Activated T-cell treated with anti-CD3 and anti-CD28 coated beads for 24 hours (primary cell): Measurements from ENCODE around the gene MPRIP.

Experiments
- DNase-seq: peaks from one replicate; pipeline ENCODE4 v3.0.0-alpha.2; 2020; ENCODE audit warnings: low read depth

Gene MPRIP

GRCh38 chr17:17237026-17237799, 195.0 kb downstream of the MPRIP start, which contains the start of gene FLCN:
Gene FLCN (minus strand): TSS chr17:17237168. CDS start chr17:17228137, 9,031 bp downstream.
- peak; percentile 84 for DNase-seq

- no peak for DNase-seq
Measured at GRCh38 chr17:17239832-17240231, 197.6 kb downstream of the MPRIP start.

- no peak for DNase-seq
Measured at GRCh38 chr17:17241656-17242055, 199.4 kb downstream of the MPRIP start.

GRCh38 chr17:17242246-17242645, 200.0 kb downstream of the MPRIP start:
- DNase-seq = no peak
